Subcutaneous abdominal adipose tissue (tissue), 5 donors: Measurements from ENCODE around the gene XCL1.

Experiments
- H3K27ac ChIP-seq: one replicate; pipeline ENCODE4 v1.7.0; 2013; ENCODE audit warnings: low read depth, mild to moderate bottlenecking, inconsistent platforms, low read length, moderate library complexity
- H3K27me3 ChIP-seq, 5 donors: one replicate each; pipeline ENCODE4 v1.7.0; 2013; ENCODE audit warnings: low read length in 5 of 5, inconsistent platforms in 1 of 5; ENCODE audit not compliant: control insufficient read depth in 5 of 5, insufficient read depth in 4 of 5
- H3K36me3 ChIP-seq, 5 donors: one replicate each; pipeline ENCODE4 v1.7.0; 2013; ENCODE audit warnings: low read length in 5 of 5; ENCODE audit not compliant: control insufficient read depth in 5 of 5, insufficient read depth in 5 of 5
- H3K4me1 ChIP-seq, 5 donors: one replicate each; pipeline ENCODE4 v1.7.0; 2013; ENCODE audit warnings: low read length in 5 of 5, mild to moderate bottlenecking in 3 of 5, moderate library complexity in 1 of 5; ENCODE audit not compliant: control insufficient read depth in 5 of 5, insufficient read depth in 5 of 5
- H3K4me3 ChIP-seq, 5 donors: one replicate each; pipeline ENCODE4 v1.7.0; 2013; ENCODE audit warnings: low read length in 5 of 5, low read depth in 1 of 5
- H3K9ac ChIP-seq, 5 donors: one replicate each; pipeline ENCODE4 v1.7.0; 2013; ENCODE audit warnings: low read length in 5 of 5, mild to moderate bottlenecking in 4 of 5, moderate library complexity in 3 of 5
- H3K9me3 ChIP-seq, 5 donors: one replicate each; pipeline ENCODE4 v1.7.0; 2013; ENCODE audit warnings: low read length in 5 of 5; ENCODE audit not compliant: control insufficient read depth in 5 of 5
- donor health status: healthy.
- donor health status: healthy.
- donor health status: healthy.
- donor health status: healthy.
- donor health status: healthy.

XCL1 gene

DNA sequence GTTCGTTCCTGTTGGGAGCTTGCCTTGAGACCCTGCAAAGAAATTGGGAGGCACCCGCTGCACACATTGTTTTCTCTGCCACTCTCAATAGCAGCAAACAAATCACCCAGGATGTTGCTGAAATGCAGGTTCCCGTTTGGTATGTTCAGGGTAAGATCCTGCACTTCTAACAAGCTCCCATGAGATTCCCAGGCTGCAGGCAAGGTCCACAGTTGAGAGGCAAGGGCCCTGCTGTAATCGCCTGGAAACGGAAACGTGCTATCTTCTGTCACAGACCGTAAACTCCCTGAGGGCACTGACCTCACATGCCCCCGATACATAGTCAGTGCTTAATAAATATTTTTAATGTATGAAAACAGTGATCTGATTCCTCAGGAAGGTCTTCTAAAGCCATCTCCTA lies 37.8 kb downstream of the XCL1 start:
- Histone ChIP-seq H3K4me1 (peaks cover 0 to 27% (median 26%) of the 10 kb centered on the region in 5 donors), H3K9ac (no peak overlapping the region), H3K36me3 (no peaks in the 10 kb centered on the region), H3K4me3 (no peak overlapping the region), H3K9me3 (no peaks in the 10 kb centered on the region), H3K27me3 (no peaks in the 10 kb centered on the region), H3K27ac (no peak overlapping the region)

GRCh38 chr1:168615965-168616364 lies 39.6 kb downstream of the XCL1 start:
- Histone ChIP-seq H3K9me3 (no peaks in the 10 kb centered on the region), H3K27ac (no peak overlapping the region), H3K4me1 (peaks cover 0 to 29% (median 23%) of the 10 kb centered on the region in 5 donors), H3K9ac (no peak overlapping the region), H3K36me3 (no peaks in the 10 kb centered on the region), H3K4me3 (no peak overlapping the region), H3K27me3 (no peaks in the 10 kb centered on the region)

GRCh38 chr1:168617974-168618750 lies 41.8 kb downstream of the XCL1 start:
- Histone ChIP-seq H3K36me3 (no peaks in the 10 kb centered on the region), H3K4me3 (no peak overlapping the region), H3K27me3 (no peaks in the 10 kb centered on the region), H3K9me3 (no peaks in the 10 kb centered on the region), H3K9ac (no peak overlapping the region), H3K4me1 (peaks cover 0 to 48% (median 33%) of the 10 kb centered on the region in 5 donors), H3K27ac (no peak overlapping the region)

DNA sequence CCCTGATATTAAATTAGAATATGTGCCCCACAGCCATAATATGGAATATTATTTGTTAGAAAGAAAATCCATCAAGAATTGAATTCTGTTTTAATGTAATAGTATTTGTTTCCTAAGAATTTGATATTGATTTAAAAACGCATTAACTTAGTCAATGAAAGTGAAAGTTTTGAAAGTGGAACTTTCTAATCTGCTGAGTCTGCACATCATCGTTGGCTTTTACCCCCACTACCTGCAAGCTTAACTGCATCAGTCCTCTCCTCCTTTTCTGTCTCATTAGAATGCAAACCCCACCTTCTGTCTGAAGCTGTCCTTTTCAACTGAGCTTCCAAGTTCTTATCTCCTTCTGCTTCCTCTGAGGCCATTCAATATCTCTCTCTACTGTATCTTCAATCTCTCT lies 42.5 kb downstream of the XCL1 start:
- Histone ChIP-seq H3K27ac (no peak overlapping the region), H3K4me3 (no peak overlapping the region), H3K4me1 (peaks cover 0 to 44% (median 32%) of the 10 kb centered on the region in 5 donors), H3K9ac (no peak overlapping the region), H3K9me3 (no peaks in the 10 kb centered on the region), H3K36me3 (no peaks in the 10 kb centered on the region), H3K27me3 (no peaks in the 10 kb centered on the region)

GRCh38 chr1:168621356-168621755 lies 45.0 kb downstream of the XCL1 start:
- peak overlapping the region; percentile 12 for H3K27ac ChIP-seq
- no peaks in the 10 kb centered on the region for H3K36me3 ChIP-seq
- no peaks in the 10 kb centered on the region for H3K9me3 ChIP-seq
- H3K9ac ChIP-seq: peak overlapping the region in 1 of 5 donors; percentile 43
- no peak overlapping the region for H3K4me3 ChIP-seq
- H3K4me1 ChIP-seq: peaks cover 0 to 33% (median 20%) of the 10 kb centered on the region in 5 donors
- no peaks in the 10 kb centered on the region for H3K27me3 ChIP-seq

- Histone ChIP-seq H3K4me1 (peaks cover 0 to 33% (median 20%) of the 10 kb centered on the region in 5 donors), H3K27me3 (no peaks in the 10 kb centered on the region), H3K4me3 (no peak overlapping the region), H3K27ac (no peak overlapping the region), H3K36me3 (no peaks in the 10 kb centered on the region), H3K9me3 (no peaks in the 10 kb centered on the region), H3K9ac (no peak overlapping the region)
Measured at GRCh38 chr1:168623003-168623828, 46.8 kb downstream of the XCL1 start.

DNA sequence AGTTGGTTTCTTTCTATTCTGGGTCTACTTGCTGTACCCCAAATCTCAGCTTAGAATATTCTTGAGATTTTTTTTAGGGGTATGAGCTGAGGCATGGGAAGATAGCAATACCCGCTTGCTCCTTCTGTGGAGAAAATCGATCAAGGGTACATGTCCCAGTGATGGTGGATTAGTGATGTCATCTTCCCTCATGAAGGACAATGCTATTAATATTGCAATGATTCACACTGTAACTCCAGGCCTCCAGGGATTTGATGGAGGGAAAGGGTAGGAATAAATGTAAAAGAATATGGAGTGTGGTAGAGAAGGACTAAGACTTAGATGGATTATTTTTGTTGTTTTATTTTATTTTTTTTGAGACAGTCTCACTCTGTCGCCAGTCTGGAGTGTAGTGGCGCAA lies 47.4 kb downstream of the XCL1 start:
- Histone ChIP-seq H3K27ac (no peak overlapping the region), H3K9me3 (no peaks in the 10 kb centered on the region), H3K27me3 (no peaks in the 10 kb centered on the region), H3K36me3 (no peaks in the 10 kb centered on the region), H3K4me1 (peaks cover 0 to 33% (median 20%) of the 10 kb centered on the region in 5 donors), H3K4me3 (no peak overlapping the region), H3K9ac (no peak overlapping the region)

- H3K27me3 ChIP-seq: no peaks in the 10 kb centered on the region
- H3K9me3 ChIP-seq: no peaks in the 10 kb centered on the region
- H3K36me3 ChIP-seq: no peaks in the 10 kb centered on the region
- peaks cover 0 to 21% (median 12%) of the 10 kb centered on the region in 5 donors for H3K4me1 ChIP-seq
- no peak overlapping the region for H3K9ac ChIP-seq
- H3K4me3 ChIP-seq: no peak overlapping the region
- H3K27ac ChIP-seq: no peak overlapping the region
Measured at GRCh38 chr1:168626326-168626725, 49.9 kb downstream of the XCL1 start.

- peaks cover 0 to 12% (median 6%) of the 10 kb centered on the region in 5 donors for H3K4me1 ChIP-seq
- no peaks in the 10 kb centered on the region for H3K9me3 ChIP-seq
- H3K4me3 ChIP-seq: no peak overlapping the region
- H3K27ac ChIP-seq: no peak overlapping the region
- no peaks in the 10 kb centered on the region for H3K27me3 ChIP-seq
- H3K36me3 ChIP-seq: no peaks in the 10 kb centered on the region
- no peak overlapping the region for H3K9ac ChIP-seq
Measured at GRCh38 chr1:168627370-168627769, 51.0 kb downstream of the XCL1 start.

DNA sequence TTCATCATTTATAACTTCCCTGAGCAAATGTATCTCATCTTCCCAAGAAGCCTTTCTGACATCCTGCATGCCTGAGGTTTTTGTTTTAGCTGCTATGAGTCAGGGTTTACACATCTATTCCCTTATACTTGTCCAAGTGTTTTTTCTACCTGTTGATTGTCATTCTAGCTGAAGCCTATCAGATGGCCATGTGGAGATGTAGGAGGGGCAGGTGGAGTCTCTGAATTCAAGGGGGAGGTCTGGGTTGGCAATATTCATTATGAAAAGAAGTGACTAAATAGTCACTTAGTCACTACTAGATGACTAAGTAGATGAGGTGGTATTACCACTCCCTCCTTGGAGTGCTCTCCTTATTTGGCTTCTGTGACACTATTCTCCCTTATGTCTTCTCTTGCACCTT lies 52.4 kb downstream of the XCL1 start:
- Histone ChIP-seq H3K36me3 (no peaks in the 10 kb centered on the region), H3K4me3 (no peak overlapping the region), H3K4me1 (no peaks in the 10 kb centered on the region), H3K9me3 (no peaks in the 10 kb centered on the region), H3K9ac (no peak overlapping the region), H3K27me3 (no peaks in the 10 kb centered on the region), H3K27ac (no peak overlapping the region)
